Vagina (tissue), 2 donors: ENCODE measurements around the gene TSEN2.

ENCODE experiments used
- POLR2A ChIP-seq, 2 donors: fragments of 450-650 bp; IDR thresholded peaks; one replicate each; pipeline ENCODE4 v1.6.1; 2017; ENCODE audit warnings: antibody characterized with exemption in 2 of 2, mild to moderate bottlenecking in 2 of 2, moderate library complexity in 2 of 2
- POLR2AphosphoS5 ChIP-seq, 2 donors: sonication (generic); formaldehyde crosslinking; IDR thresholded peaks; one replicate each; pipeline ENCODE4 v1.9.0; 2017; ENCODE audit warnings: antibody characterized with exemption in 2 of 2, mild to moderate bottlenecking in 2 of 2, low read depth in 1 of 2; ENCODE audit not compliant: insufficient read depth in 1 of 2
- TF ChIP-seq, protein P1 (sequence below), 3 experiments: fragments of 450-650 bp in 2 of 3; fragments of 200-600 bp in 1 of 3; sonication (generic) in 1 of 3; IDR thresholded peaks; one replicate each; pipeline ENCODE4 v1.5.1; 2017 to 2019; ENCODE audit warnings: antibody characterized with exemption in 3 of 3, mild to moderate bottlenecking in 2 of 3, moderate library complexity in 2 of 3

DNA sequence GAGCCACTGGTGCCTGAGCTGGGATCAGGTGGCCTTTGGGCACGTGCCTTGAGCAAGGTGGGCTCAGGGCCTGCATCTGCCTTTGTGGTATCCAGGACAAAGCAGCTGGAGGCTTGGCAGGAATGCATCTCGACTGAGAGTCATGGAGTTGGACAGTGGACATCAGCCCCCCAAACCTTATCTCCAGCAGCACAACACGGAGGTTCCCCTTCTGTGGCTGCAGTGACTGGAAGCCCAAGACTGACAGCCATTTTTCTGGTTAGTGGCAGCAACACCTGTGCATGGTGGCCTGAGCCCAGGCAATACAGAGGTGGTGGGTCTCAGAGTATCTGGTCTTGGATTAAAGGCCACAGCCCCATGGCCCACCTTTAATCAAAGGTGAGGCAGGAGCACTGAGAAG, 27.8 kb upstream of the TSEN2 start:
- no peak for TF ChIP-seq POLR2AphosphoS5 (IDR thresholded peaks at IDR 0.05; ENCODE audit: insufficient read depth in 1 of 2, low read depth in 1 of 2)
- TF ChIP-seq, protein P1, sequence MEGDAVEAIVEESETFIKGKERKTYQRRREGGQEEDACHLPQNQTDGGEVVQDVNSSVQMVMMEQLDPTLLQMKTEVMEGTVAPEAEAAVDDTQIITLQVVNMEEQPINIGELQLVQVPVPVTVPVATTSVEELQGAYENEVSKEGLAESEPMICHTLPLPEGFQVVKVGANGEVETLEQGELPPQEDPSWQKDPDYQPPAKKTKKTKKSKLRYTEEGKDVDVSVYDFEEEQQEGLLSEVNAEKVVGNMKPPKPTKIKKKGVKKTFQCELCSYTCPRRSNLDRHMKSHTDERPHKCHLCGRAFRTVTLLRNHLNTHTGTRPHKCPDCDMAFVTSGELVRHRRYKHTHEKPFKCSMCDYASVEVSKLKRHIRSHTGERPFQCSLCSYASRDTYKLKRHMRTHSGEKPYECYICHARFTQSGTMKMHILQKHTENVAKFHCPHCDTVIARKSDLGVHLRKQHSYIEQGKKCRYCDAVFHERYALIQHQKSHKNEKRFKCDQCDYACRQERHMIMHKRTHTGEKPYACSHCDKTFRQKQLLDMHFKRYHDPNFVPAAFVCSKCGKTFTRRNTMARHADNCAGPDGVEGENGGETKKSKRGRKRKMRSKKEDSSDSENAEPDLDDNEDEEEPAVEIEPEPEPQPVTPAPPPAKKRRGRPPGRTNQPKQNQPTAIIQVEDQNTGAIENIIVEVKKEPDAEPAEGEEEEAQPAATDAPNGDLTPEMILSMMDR (IDR thresholded peaks at IDR 0.05) = no peak
- TF ChIP-seq POLR2A (IDR thresholded peaks at IDR 0.05) = no peak
